ENCODE measurements around the gene GHR.

Gene GHR

DNA sequence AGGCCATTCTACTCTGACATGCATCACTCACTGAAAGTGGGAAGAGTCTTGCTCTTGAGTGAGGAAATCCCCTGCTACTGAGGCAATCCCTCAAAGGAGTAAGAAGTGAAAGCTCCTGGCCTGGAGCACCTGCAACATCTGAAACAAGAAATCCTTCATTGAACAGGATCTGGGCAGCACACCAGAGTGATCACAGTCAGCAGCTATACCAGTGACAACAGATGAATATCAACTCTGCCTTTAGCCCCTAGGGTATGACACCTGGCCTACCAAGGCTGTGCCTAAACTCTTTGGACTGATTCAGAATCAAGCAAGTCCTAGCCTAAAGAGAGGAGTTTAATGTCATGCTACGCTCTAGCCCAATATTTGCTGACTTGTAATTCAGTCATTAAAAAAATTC lies 177.2 kb downstream of the GHR start:
- Histone ChIP-seq H3K4me3 (ENCODE audit: low read depth in 1 of 2, low read length in 2 of 2) (no peak overlapping the region), H4K20me1 (ENCODE audit: insufficient read depth, low read length) (no peaks in the 10 kb centered on the region), H3K9ac (ENCODE audit: low read depth, low read length) (no peak overlapping the region), H3K4me2 (ENCODE audit: insufficient read depth, low read length) (no peak overlapping the region), H3K36me3 (ENCODE audit: insufficient read depth, low read length) (no peaks in the 10 kb centered on the region), H3K27ac (ENCODE audit: low read length) (no peak overlapping the region), H3K9me3 (ENCODE audit: insufficient read depth, low read length, severe bottlenecking) (no peaks in the 10 kb centered on the region), H2AFZ (ENCODE audit: low read depth, low read length) (no peak overlapping the region), H3K4me1 (ENCODE audit: insufficient read depth, low read length) (no peaks in the 10 kb centered on the region), H3K27me3 (ENCODE audit: insufficient read depth, low read length, poor library complexity) (peaks cover 10% of the 10 kb centered on the region), H3K79me2 (ENCODE audit: insufficient read depth, low read length) (no peaks in the 10 kb centered on the region)
- ATAC-seq (ENCODE audit: insufficient read depth, low read depth), result no peak
- TF ChIP-seq, protein P1, sequence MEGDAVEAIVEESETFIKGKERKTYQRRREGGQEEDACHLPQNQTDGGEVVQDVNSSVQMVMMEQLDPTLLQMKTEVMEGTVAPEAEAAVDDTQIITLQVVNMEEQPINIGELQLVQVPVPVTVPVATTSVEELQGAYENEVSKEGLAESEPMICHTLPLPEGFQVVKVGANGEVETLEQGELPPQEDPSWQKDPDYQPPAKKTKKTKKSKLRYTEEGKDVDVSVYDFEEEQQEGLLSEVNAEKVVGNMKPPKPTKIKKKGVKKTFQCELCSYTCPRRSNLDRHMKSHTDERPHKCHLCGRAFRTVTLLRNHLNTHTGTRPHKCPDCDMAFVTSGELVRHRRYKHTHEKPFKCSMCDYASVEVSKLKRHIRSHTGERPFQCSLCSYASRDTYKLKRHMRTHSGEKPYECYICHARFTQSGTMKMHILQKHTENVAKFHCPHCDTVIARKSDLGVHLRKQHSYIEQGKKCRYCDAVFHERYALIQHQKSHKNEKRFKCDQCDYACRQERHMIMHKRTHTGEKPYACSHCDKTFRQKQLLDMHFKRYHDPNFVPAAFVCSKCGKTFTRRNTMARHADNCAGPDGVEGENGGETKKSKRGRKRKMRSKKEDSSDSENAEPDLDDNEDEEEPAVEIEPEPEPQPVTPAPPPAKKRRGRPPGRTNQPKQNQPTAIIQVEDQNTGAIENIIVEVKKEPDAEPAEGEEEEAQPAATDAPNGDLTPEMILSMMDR (IDR thresholded peaks at IDR 0.05; ENCODE audit: borderline replicate concordance, extremely low read depth, low read length, poor library complexity, severe bottlenecking), result no peak
- TF ChIP-seq EZH2 (IDR thresholded peaks at IDR 0.05; ENCODE audit: borderline replicate concordance, low read depth, low read length, severe bottlenecking), result no peak
- DNase-seq, result no peak

DNA sequence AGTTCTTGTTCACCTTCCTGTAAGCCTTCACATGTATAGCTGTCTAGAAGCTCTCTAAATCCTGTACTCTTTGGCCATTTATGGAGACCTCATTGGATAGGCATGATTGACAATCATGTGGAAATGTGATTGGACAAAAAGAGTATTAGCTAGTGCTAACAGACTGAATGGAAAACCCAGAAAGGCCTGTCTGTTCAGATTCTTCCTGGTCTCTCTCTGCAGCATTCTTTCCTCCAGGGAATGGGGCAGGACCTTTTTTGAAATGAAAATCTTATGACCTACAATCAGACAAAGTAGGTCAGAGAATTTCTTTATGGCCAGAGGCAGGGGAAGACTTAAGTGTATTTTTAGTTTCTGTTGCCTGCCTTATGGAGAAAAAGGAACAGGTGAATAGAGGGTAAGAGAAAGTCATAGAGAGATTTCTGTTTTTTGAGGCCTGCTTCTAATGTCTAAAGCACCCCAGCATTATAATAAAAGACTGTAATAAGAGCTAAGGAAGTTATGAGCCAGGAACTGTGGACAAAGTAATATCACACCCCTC lies 181.0 kb downstream of the GHR start:
- H3K36me3 ChIP-seq (ENCODE audit: insufficient read depth, low read length), result no peaks in the 10 kb centered on the region
- ATAC-seq (ENCODE audit: insufficient read depth, low read depth) (no peak), DNase-seq (no peak)
- no peak overlapping the region for H3K27ac ChIP-seq (ENCODE audit: low read length)
- no peak overlapping the region for H3K9ac ChIP-seq (ENCODE audit: low read depth, low read length)
- H3K79me2 ChIP-seq (ENCODE audit: insufficient read depth, low read length), result no peaks in the 10 kb centered on the region
- no peaks in the 10 kb centered on the region for H3K4me1 ChIP-seq (ENCODE audit: insufficient read depth, low read length)
- peaks cover 8% of the 10 kb centered on the region for H3K27me3 ChIP-seq (ENCODE audit: insufficient read depth, low read length, poor library complexity)
- no peaks in the 10 kb centered on the region for H3K9me3 ChIP-seq (ENCODE audit: insufficient read depth, low read length, severe bottlenecking)
- no peaks in the 10 kb centered on the region for H4K20me1 ChIP-seq (ENCODE audit: insufficient read depth, low read length)
- TF ChIP-seq, protein P1 (IDR thresholded peaks at IDR 0.05; ENCODE audit: borderline replicate concordance, extremely low read depth, low read length, poor library complexity, severe bottlenecking), result no peak
- TF ChIP-seq EZH2 (IDR thresholded peaks at IDR 0.05; ENCODE audit: borderline replicate concordance, low read depth, low read length, severe bottlenecking), result no peak
- H3K4me3 ChIP-seq (ENCODE audit: low read depth in 1 of 2, low read length in 2 of 2), result no peak overlapping the region
- no peak overlapping the region for H2AFZ ChIP-seq (ENCODE audit: low read depth, low read length)
- H3K4me2 ChIP-seq (ENCODE audit: insufficient read depth, low read length), result no peak overlapping the region

DNA sequence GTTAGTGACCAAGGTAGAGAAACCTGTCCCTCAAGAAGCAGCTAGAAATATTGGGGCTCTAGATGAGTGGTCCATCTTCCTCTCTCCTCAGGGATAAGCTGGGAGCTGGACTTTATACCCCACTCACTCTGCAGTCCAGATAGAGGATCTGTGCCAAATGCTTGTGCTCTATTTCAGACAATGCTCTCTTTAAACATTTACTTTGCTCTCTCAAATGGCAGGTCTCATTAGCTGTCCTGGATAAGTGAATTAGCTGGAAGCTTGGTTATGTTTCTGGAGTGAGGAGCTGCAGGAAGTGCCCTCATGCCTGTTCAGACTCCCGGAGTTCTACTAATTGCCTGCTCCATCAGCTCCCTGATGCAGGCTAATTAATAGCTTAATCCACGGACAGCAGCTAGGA lies 182.3 kb downstream of the GHR start:
- Histone ChIP-seq H3K27me3 (ENCODE audit: insufficient read depth, low read length, poor library complexity) (peaks cover 8% of the 10 kb centered on the region), H2AFZ (ENCODE audit: low read depth, low read length) (no peak overlapping the region), H3K79me2 (ENCODE audit: insufficient read depth, low read length) (no peaks in the 10 kb centered on the region), H4K20me1 (ENCODE audit: insufficient read depth, low read length) (no peaks in the 10 kb centered on the region), H3K4me2 (ENCODE audit: insufficient read depth, low read length) (no peak overlapping the region), H3K4me1 (ENCODE audit: insufficient read depth, low read length) (no peaks in the 10 kb centered on the region), H3K27ac (ENCODE audit: low read length) (no peak overlapping the region), H3K9me3 (ENCODE audit: insufficient read depth, low read length, severe bottlenecking) (no peaks in the 10 kb centered on the region), H3K4me3 (ENCODE audit: low read depth in 1 of 2, low read length in 2 of 2) (no peak overlapping the region), H3K9ac (ENCODE audit: low read depth, low read length) (no peak overlapping the region), H3K36me3 (ENCODE audit: insufficient read depth, low read length) (no peaks in the 10 kb centered on the region)
- DNase-seq, result no peak
- TF ChIP-seq, protein P1 (IDR thresholded peaks at IDR 0.05; ENCODE audit: borderline replicate concordance, extremely low read depth, low read length, poor library complexity, severe bottlenecking), result no peak
- TF ChIP-seq EZH2 (IDR thresholded peaks at IDR 0.05; ENCODE audit: borderline replicate concordance, low read depth, low read length, severe bottlenecking), result no peak
- ATAC-seq (ENCODE audit: insufficient read depth, low read depth), result no peak

DNA sequence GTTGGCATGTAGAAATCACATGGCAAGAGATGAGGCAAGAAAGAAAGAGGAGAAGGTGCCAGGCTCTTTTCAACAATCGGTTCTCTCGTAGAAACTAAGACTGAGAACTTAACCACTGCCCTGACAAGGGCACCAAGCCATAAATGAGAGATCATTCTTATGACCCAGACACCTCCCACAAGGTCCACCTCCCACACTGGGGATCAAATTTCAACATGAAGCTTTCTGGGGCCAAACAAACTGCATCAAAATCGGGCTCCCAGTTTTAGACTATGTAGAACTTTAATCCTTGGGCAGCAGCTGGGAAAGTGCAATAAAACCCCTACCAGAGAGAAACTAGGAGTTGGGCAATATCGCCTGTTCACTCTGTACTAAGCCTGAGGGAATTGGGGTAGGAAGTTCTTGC lies 183.2 kb downstream of the GHR start:
- no peak overlapping the region for H3K27ac ChIP-seq (ENCODE audit: low read length)
- H3K4me1 ChIP-seq (ENCODE audit: insufficient read depth, low read length), result no peaks in the 10 kb centered on the region
- ATAC-seq (ENCODE audit: insufficient read depth, low read depth) (no peak), DNase-seq (no peak)
- H3K4me3 ChIP-seq (ENCODE audit: low read depth in 1 of 2, low read length in 2 of 2), result no peak overlapping the region
- no peak overlapping the region for H3K4me2 ChIP-seq (ENCODE audit: insufficient read depth, low read length)
- no peak overlapping the region for H2AFZ ChIP-seq (ENCODE audit: low read depth, low read length)
- no peaks in the 10 kb centered on the region for H3K9me3 ChIP-seq (ENCODE audit: insufficient read depth, low read length, severe bottlenecking)
- H3K9ac ChIP-seq (ENCODE audit: low read depth, low read length), result no peak overlapping the region
- H3K36me3 ChIP-seq (ENCODE audit: insufficient read depth, low read length), result no peaks in the 10 kb centered on the region
- TF ChIP-seq EZH2 (IDR thresholded peaks at IDR 0.05; ENCODE audit: borderline replicate concordance, low read depth, low read length, severe bottlenecking), result no peak
- TF ChIP-seq, protein P1 (IDR thresholded peaks at IDR 0.05; ENCODE audit: borderline replicate concordance, extremely low read depth, low read length, poor library complexity, severe bottlenecking), result no peak
- peaks cover 8% of the 10 kb centered on the region for H3K27me3 ChIP-seq (ENCODE audit: insufficient read depth, low read length, poor library complexity)
- H3K79me2 ChIP-seq (ENCODE audit: insufficient read depth, low read length), result no peaks in the 10 kb centered on the region
- no peaks in the 10 kb centered on the region for H4K20me1 ChIP-seq (ENCODE audit: insufficient read depth, low read length)

Measured in DND-41 (cell line).